Endodermal cell (in vitro differentiated cells): Measurements from ENCODE around the gene SYCE3. TPM values are rescaled to one million over a fixed set of nuclear protein-coding genes. Genes with fewer than 3 reads are reported as not detected.

Experiments
- DNase-seq: peaks from one replicate; pipeline ENCODE4 v3.0.0-alpha.2; 2017
- H3K27ac ChIP-seq: 2 replicates; pipeline ENCODE4 v1.5.1; 2013; ENCODE audit warnings: mild to moderate bottlenecking, low read depth, low read length, moderate library complexity
- H3K27me3 ChIP-seq: 2 replicates; pipeline ENCODE4 v1.6.1; 2013; ENCODE audit warnings: mild to moderate bottlenecking, low read length, moderate library complexity; ENCODE audit not compliant: insufficient read depth, control insufficient read depth, poor library complexity, severe bottlenecking
- H3K36me3 ChIP-seq: 2 replicates; pipeline ENCODE4 v1.7.0; 2013; ENCODE audit warnings: mild to moderate bottlenecking, low read length, moderate library complexity; ENCODE audit not compliant: control insufficient read depth, insufficient read depth
- H3K4me1 ChIP-seq: one replicate; pipeline ENCODE4 v1.7.0; 2013; ENCODE audit warnings: low read length; ENCODE audit not compliant: control insufficient read depth, insufficient read depth
- H3K4me3 ChIP-seq: 2 replicates; pipeline ENCODE4 v1.5.1; 2013; ENCODE audit warnings: mild to moderate bottlenecking, low read length, moderate library complexity
- H3K9ac ChIP-seq: 2 replicates; pipeline ENCODE4 v1.6.1; 2013; ENCODE audit warnings: mild to moderate bottlenecking, low read length, moderate library complexity; ENCODE audit not compliant: poor library complexity, severe bottlenecking; ENCODE audit errors: extremely low read depth
- H3K9me3 ChIP-seq: 2 replicates; pipeline ENCODE4 v1.6.1; 2013; ENCODE audit warnings: mild to moderate bottlenecking, low read length, moderate library complexity; ENCODE audit not compliant: control insufficient read depth
- H3K27ac Mint-ChIP-seq: 2 replicates; pipeline ENCODE4 v1.8.0; 2020; ENCODE audit warnings: mixed read lengths
- H3K27me3 Mint-ChIP-seq: 2 replicates; pipeline ENCODE4 v1.8.0; 2021; ENCODE audit warnings: mild to moderate bottlenecking, mixed read lengths; ENCODE audit not compliant: insufficient read depth
- H3K36me3 Mint-ChIP-seq: 2 replicates; pipeline ENCODE4 v1.8.0; 2020; ENCODE audit warnings: low read depth, mixed read lengths
- H3K4me1 Mint-ChIP-seq: 2 replicates; pipeline ENCODE4 v1.8.0; 2020; ENCODE audit warnings: mixed read lengths
- H3K4me3 Mint-ChIP-seq: 2 replicates; pipeline ENCODE4 v1.8.0; 2020; ENCODE audit warnings: mild to moderate bottlenecking, moderate library complexity, mixed read lengths
- H3K9me3 Mint-ChIP-seq: 2 replicates; pipeline ENCODE4 v1.8.0; 2020; ENCODE audit warnings: mild to moderate bottlenecking, mixed read lengths
- WGBS, 2 experiments: methylation state at CpG; one replicate each; pipeline versions ENCODE4 v1.1.5 to v1.1.7; 2013; ENCODE audit warnings: missing lambda C conversion rate in 2 of 2, mixed read lengths in 1 of 2; ENCODE audit not compliant: insufficient coverage in 1 of 2, insufficient read length in 1 of 2; 5-methylcytosine and 5-hydroxymethylcytosine counted together
- total RNA-seq, 2 donors: library from RNA; stranded (reverse); fragmentation: NEBNext Ultra II Directional in 1 of 2; extraction: Animal tissue kit (Norgen Biotek cat#: 25700) in 1 of 2; gene quantifications; 2 replicates in 1 of 2; 3 replicates in 1 of 2; pipeline ENCODE4 v1.2.1, GENCODE V29; 2021
- TF ChIP-seq, protein P1 (sequence below): fragments of 200-600 bp; sonication (generic); conservative IDR thresholded peaks from 2 replicates; pipeline ENCODE4 v1.5.0; 2021; ENCODE audit warnings: antibody characterized with exemption, mild to moderate bottlenecking

SYCE3 gene
- total RNA-seq, 2 donors from 2014 or later = 0.70 to 0.91 TPM

DNA sequence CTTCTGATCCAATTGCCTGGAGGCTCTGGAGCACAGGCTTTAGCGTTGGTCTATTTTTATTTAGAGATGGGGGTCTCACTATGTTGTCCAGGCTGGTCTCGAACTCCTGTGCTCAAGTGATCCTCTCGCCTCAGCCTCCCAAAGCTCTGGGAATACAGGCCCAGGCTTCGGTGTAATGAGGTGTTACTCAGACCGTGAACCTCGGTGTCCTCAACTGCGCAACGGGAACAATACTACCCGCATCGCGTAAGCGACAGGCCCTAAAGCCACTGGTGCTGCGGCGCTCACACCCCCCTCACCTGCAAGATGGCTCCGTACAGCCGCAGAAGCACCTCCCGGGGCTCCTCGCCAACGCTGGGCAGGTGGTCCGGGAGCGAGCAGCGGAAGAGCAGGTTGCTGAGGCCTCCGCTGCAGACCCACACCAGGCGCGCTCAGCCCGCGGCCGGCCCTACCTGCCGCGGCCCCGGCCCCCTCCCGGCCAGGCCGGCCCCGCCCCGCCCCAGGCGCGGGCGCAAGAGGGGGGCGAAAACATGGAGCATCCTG is 19.3 kb upstream of the SYCE3 start:
- WGBS, 2 experiments = 8 to 12% methylated on average over 27 to 39 of the region's 39 CpGs
- Histone ChIP-seq H3K27me3 (no peaks in the 10 kb centered on the region), H3K4me3 (peak overlapping the region; percentile 93), H3K27ac (peak overlapping the region; percentile 91), H3K4me1 (peaks cover 6% of the 10 kb centered on the region), H3K9me3 (no peaks in the 10 kb centered on the region), H3K9ac (peak overlapping the region; percentile 75), H3K36me3 (peaks cover 17% of the 10 kb centered on the region)
- H3K27me3 Mint-ChIP-seq = peaks cover 14% of the 10 kb centered on the region
- H3K36me3 Mint-ChIP-seq = peaks cover 14% of the 10 kb centered on the region
- TF ChIP-seq, protein P1, sequence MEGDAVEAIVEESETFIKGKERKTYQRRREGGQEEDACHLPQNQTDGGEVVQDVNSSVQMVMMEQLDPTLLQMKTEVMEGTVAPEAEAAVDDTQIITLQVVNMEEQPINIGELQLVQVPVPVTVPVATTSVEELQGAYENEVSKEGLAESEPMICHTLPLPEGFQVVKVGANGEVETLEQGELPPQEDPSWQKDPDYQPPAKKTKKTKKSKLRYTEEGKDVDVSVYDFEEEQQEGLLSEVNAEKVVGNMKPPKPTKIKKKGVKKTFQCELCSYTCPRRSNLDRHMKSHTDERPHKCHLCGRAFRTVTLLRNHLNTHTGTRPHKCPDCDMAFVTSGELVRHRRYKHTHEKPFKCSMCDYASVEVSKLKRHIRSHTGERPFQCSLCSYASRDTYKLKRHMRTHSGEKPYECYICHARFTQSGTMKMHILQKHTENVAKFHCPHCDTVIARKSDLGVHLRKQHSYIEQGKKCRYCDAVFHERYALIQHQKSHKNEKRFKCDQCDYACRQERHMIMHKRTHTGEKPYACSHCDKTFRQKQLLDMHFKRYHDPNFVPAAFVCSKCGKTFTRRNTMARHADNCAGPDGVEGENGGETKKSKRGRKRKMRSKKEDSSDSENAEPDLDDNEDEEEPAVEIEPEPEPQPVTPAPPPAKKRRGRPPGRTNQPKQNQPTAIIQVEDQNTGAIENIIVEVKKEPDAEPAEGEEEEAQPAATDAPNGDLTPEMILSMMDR = no peak
- H3K27ac Mint-ChIP-seq = peak overlapping the region; percentile 86
- no peak for DNase-seq
- peak overlapping the region; percentile 72 for H3K4me3 Mint-ChIP-seq
- H3K9me3 Mint-ChIP-seq = no peaks in the 10 kb centered on the region
- H3K4me1 Mint-ChIP-seq = peaks cover 12% of the 10 kb centered on the region

- no peaks in the 10 kb centered on the region for H3K27me3 ChIP-seq
- TF ChIP-seq, protein P1 = no peak
- 95 to 98% methylated on average over 20 to 22 of the region's 22 CpGs for WGBS, 2 experiments
- no peaks in the 10 kb centered on the region for H3K9me3 ChIP-seq
- peak overlapping the region; percentile 75 for H3K9ac ChIP-seq
- peaks cover 25% of the 10 kb centered on the region for H3K36me3 ChIP-seq
- Mint-ChIP-seq H3K4me1 (peaks cover 12% of the 10 kb centered on the region), H3K9me3 (no peaks in the 10 kb centered on the region), H3K36me3 (peaks cover 15% of the 10 kb centered on the region), H3K4me3 (peak overlapping the region; percentile 72), H3K27me3 (peaks cover 9% of the 10 kb centered on the region), H3K27ac (peak overlapping the region; percentile 58)
- H3K4me1 ChIP-seq = peaks cover 6% of the 10 kb centered on the region
- no peak for DNase-seq
- no peak overlapping the region for H3K27ac ChIP-seq
- peak overlapping the region; percentile 93 for H3K4me3 ChIP-seq
These were observed 18.6 kb upstream of the SYCE3 start for GRCh38 chr22:50581031-50581949.

DNA sequence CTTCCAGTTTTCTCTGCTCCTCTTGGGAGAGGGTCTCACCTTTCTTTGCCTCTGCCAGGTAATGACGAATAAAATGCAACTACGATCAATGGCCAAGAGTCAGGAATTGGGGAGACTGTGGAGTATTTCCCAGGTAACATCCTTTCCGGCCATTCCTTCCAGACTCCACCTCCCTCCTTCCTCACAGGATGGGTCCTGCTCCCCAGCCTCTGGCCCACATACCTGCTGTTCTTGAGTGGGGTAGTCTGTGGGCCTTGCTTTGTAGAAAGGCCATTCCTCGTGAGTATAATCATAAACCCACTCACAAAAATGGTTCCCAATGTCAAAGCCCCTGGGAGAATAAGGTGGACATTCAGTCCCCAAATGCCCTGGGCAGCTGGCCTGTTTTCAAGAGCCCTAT is 17.0 kb upstream of the SYCE3 start:
- Mint-ChIP-seq H3K4me3 (no peak overlapping the region), H3K27me3 (no peaks in the 10 kb centered on the region), H3K9me3 (no peaks in the 10 kb centered on the region), H3K27ac (peak overlapping the region; percentile 7), H3K36me3 (peaks cover 26% of the 10 kb centered on the region), H3K4me1 (peaks cover 10% of the 10 kb centered on the region)
- H3K36me3 ChIP-seq = peaks cover 34% of the 10 kb centered on the region
- H3K27me3 ChIP-seq = no peaks in the 10 kb centered on the region
- WGBS, 2 experiments = 86 to 100% methylated on average over 2 to 4 of the region's 4 CpGs
- H3K4me1 ChIP-seq = peaks cover 6% of the 10 kb centered on the region
- no peak overlapping the region for H3K4me3 ChIP-seq
- no peak overlapping the region for H3K27ac ChIP-seq
- H3K9me3 ChIP-seq = no peaks in the 10 kb centered on the region
- TF ChIP-seq, protein P1 = no peak
- DNase-seq = no peak
- H3K9ac ChIP-seq = no peak overlapping the region
